ENCODE measurements around the gene IFI27.
"Not testable (repeated sequence)": the region's sequence is repeated elsewhere in the genome, so short reads cannot be mapped to it uniquely, and the experiment has no call there.

The IFI27 gene

DNA sequence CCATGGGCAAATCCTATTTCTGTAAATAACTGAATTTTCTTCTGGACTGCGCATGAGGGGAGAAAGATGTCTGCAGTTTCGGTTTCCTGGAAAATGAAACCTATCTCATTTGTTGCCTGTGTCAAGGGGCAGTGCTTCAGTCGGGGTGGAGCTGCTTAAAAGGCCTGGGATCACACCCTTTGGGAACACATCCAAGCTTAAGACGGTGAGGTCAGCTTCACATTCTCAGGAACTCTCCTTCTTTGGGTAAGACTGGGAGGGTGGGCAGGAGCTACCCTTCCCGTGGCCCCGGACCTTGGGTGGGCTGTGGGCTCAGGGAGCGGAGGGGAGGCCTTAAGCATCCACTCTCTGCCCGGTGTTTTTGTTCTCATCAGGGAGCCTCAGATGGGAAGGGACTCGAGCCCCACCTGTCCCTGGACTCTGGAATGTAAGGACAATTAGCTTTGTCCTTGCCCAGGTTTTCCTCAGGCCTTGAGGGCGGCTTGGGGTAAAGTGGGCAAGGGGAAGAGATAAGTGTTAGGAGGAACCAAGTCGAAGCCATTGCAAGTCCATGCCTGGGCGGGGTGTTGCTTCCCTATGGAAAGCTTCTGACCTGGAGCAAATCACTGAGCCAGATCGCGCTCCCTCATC is at the start of gene IFI27:
IFI27 (plus strand) TSS at position 185 of the 630 bp plus-strand sequence.
- peak within 1 kb of the TSS; percentile 77 to 85 for H3K4me3 ChIP-seq (ENCODE audit: low read length in 2 of 2)
- peak within 1 kb of the TSS; percentile 90 to 94 for H3K27ac ChIP-seq (ENCODE audit: low read depth in 2 of 2, low read length in 2 of 2)
- H3K4me1 ChIP-seq (ENCODE audit: control insufficient read depth in 2 of 2, insufficient read depth in 2 of 2, low read length in 2 of 2), result peaks cover 23 to 42% of the 10 kb centered on the region in 2 donors
- no peaks in the 10 kb centered on the region for H3K27me3 ChIP-seq (ENCODE audit: control insufficient read depth in 2 of 2, insufficient read depth in 2 of 2, low read length in 2 of 2)
- H3K9ac ChIP-seq (ENCODE audit: low read depth in 1 of 2, low read length in 2 of 2), result peak within 1 kb of the TSS; percentile 80 to 88
- no peaks in the 10 kb centered on the region for H3K36me3 ChIP-seq (ENCODE audit: control insufficient read depth in 2 of 2, insufficient read depth in 2 of 2, low read length in 2 of 2)
- H3K9me3 ChIP-seq (ENCODE audit: control insufficient read depth in 2 of 2, low read length in 2 of 2), result no peaks in the 10 kb centered on the region

DNA sequence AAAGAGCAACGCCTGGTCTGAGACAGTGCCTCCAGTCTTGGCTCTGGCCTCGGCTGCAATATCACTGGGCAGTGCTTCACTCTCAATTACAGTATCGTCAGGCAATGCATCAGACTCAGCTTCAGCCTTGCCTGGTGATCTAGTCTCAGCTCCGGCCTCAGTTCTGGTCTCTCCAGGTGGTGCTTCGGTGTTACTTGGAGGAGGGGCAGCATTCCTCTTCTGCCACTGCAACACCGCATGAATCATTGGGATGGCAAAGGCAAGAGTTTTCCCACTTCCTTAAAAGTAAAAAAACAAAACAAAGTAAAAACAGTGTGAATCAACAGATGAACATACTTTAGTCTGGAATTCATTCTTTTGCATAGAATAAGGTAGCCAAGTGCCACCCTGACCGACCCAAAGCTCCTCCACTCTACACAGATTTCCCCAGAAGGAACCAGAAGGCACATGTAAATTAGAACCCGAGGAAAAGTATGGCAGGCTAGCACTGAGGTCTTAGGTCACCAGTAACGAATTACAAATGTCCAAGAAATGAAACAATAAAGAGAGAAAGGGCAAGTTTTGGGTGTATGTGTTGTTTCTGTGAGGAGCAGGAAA is 48.1 kb upstream of the IFI27 start:
- Histone ChIP-seq H3K4me3 (ENCODE audit: low read length in 2 of 2) (no peak overlapping the region), H3K9me3 (ENCODE audit: control insufficient read depth in 2 of 2, low read length in 2 of 2) (no peaks in the 10 kb centered on the region), H3K4me1 (ENCODE audit: control insufficient read depth in 2 of 2, insufficient read depth in 2 of 2, low read length in 2 of 2) (peaks cover 19 to 22% of the 10 kb centered on the region in 2 donors), H3K9ac (ENCODE audit: low read depth in 1 of 2, low read length in 2 of 2) (no peak overlapping the region), H3K27me3 (ENCODE audit: control insufficient read depth in 2 of 2, insufficient read depth in 2 of 2, low read length in 2 of 2) (no peaks in the 10 kb centered on the region), H3K36me3 (ENCODE audit: control insufficient read depth in 2 of 2, insufficient read depth in 2 of 2, low read length in 2 of 2) (peaks cover 41 to 44% of the 10 kb centered on the region in 2 donors), H3K27ac (ENCODE audit: low read depth in 2 of 2, low read length in 2 of 2) (no peak overlapping the region)

DNA sequence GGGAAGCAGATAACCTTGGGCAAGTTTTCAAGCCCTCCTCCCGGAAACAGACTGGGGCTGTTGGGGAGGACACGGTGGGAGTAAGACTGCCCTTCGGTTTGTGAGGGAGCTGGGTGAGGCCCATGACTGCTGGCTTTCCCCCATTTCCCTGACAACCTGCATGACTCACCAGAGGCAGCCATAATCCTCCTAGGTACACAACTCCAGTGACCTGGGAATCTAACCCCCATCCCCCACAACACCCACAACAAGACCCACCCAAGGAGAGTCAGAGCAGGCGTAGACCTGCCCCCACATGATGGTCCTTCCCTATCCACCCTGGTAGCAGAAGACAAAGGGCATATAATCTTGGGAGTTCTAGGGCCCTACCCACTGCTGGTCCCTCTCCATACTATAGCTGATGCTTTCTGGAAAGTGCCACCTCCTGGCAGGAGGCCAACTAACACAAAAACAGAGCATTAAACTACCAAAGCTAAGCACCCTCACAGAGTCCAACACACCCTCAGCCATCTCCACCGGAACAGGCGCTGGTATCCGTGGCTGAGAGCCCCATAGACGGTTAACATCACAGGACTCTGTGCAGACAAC is 44.4 kb upstream of the IFI27 start:
- Histone ChIP-seq H3K9me3 (ENCODE audit: control insufficient read depth in 2 of 2, low read length in 2 of 2) (no peaks in the 10 kb centered on the region), H3K9ac (ENCODE audit: low read depth in 1 of 2, low read length in 2 of 2) (peak overlapping the region in 1 of 2 donors; percentile 5), H3K4me1 (ENCODE audit: control insufficient read depth in 2 of 2, insufficient read depth in 2 of 2, low read length in 2 of 2) (peaks cover 14 to 17% of the 10 kb centered on the region in 2 donors), H3K36me3 (ENCODE audit: control insufficient read depth in 2 of 2, insufficient read depth in 2 of 2, low read length in 2 of 2) (peaks cover 8 to 18% of the 10 kb centered on the region in 2 donors), H3K4me3 (ENCODE audit: low read length in 2 of 2) (peak overlapping the region in 1 of 2 donors; percentile 20), H3K27me3 (ENCODE audit: control insufficient read depth in 2 of 2, insufficient read depth in 2 of 2, low read length in 2 of 2) (no peaks in the 10 kb centered on the region), H3K27ac (ENCODE audit: low read depth in 2 of 2, low read length in 2 of 2) (peak overlapping the region; percentile 67 to 83)

DNA sequence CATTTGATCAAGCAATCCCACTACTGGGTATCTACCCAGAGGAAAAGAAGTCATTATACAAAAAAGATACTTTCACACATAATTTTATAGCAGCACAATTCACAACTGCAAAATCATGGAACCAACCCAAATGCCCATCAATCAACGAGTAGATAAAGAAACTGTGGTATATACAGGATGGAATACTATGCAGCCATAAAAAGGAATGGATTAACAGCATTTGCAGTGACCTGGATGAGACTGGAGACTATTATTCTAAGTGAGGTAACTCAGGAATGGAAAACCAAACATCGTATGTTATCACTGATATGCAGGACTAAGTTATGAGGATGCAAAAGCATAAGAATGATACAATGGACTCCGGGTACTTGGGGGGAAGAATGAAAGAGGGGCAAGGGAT is 38.5 kb upstream of the IFI27 start:
- H3K36me3 ChIP-seq (ENCODE audit: control insufficient read depth in 2 of 2, insufficient read depth in 2 of 2, low read length in 2 of 2); H3K4me1 ChIP-seq (ENCODE audit: control insufficient read depth in 2 of 2, insufficient read depth in 2 of 2, low read length in 2 of 2); H3K4me3 ChIP-seq (ENCODE audit: low read length in 2 of 2); H3K27ac ChIP-seq (ENCODE audit: low read depth in 2 of 2, low read length in 2 of 2); H3K9ac ChIP-seq (ENCODE audit: low read depth in 1 of 2, low read length in 2 of 2); H3K9me3 ChIP-seq (ENCODE audit: control insufficient read depth in 2 of 2, low read length in 2 of 2); H3K27me3 ChIP-seq (ENCODE audit: control insufficient read depth in 2 of 2, insufficient read depth in 2 of 2, low read length in 2 of 2): not testable (repeated sequence)

DNA sequence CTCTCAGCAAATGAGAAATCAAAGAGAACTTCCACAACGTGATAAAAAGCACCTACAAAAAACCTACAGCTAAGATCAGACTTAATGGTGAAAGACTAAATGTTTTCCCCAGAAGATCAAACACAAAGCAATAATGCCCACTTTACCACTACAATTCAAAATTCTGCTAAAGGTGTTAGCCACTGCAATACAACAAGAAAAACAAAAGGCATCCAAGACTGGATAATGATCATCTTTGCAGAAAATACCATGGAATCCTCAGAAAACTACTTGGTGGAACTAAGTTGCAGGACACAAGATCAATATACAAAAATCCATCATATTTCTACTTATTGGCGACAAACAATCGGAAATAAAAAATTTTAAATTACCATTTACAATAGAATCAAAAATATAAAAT is 36.0 kb upstream of the IFI27 start:
- Histone ChIP-seq H3K27me3 (ENCODE audit: control insufficient read depth in 2 of 2, insufficient read depth in 2 of 2, low read length in 2 of 2) (no peaks in the 10 kb centered on the region), H3K9ac (ENCODE audit: low read depth in 1 of 2, low read length in 2 of 2) (no peak overlapping the region), H3K9me3 (ENCODE audit: control insufficient read depth in 2 of 2, low read length in 2 of 2) (peaks cover 0 to 8% of the 10 kb centered on the region in 2 donors), H3K4me1 (ENCODE audit: control insufficient read depth in 2 of 2, insufficient read depth in 2 of 2, low read length in 2 of 2) (peaks cover 12 to 19% of the 10 kb centered on the region in 2 donors), H3K27ac (ENCODE audit: low read depth in 2 of 2, low read length in 2 of 2) (no peak overlapping the region), H3K36me3 (ENCODE audit: control insufficient read depth in 2 of 2, insufficient read depth in 2 of 2, low read length in 2 of 2) (peaks cover 10 to 21% of the 10 kb centered on the region in 2 donors), H3K4me3 (ENCODE audit: low read length in 2 of 2) (no peak overlapping the region)

DNA sequence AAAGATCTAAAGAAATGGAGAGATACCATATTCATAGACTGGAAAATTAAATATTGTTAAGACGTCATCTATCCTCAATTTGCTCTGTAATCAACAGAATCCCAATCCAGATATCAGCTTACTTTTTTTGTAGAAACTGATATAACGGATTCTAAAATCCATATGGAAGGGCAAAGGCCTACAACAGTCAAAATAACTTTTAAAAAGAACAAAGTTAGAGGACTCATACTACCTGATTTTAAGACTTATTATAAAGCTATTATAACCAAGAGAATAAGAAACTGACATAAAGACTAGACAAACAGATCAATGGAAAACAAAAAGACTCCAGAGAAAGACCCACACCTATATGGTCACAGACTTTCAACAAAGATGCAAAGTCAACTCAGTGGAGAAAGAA is 35.5 kb upstream of the IFI27 start:
- H3K27ac ChIP-seq (ENCODE audit: low read depth in 2 of 2, low read length in 2 of 2), result no peak overlapping the region
- H3K36me3 ChIP-seq (ENCODE audit: control insufficient read depth in 2 of 2, insufficient read depth in 2 of 2, low read length in 2 of 2), result peaks cover 10 to 21% of the 10 kb centered on the region in 2 donors
- peaks cover 17 to 22% of the 10 kb centered on the region in 2 donors for H3K4me1 ChIP-seq (ENCODE audit: control insufficient read depth in 2 of 2, insufficient read depth in 2 of 2, low read length in 2 of 2)
- H3K27me3 ChIP-seq (ENCODE audit: control insufficient read depth in 2 of 2, insufficient read depth in 2 of 2, low read length in 2 of 2), result no peaks in the 10 kb centered on the region
- peaks cover 0 to 8% of the 10 kb centered on the region in 2 donors for H3K9me3 ChIP-seq (ENCODE audit: control insufficient read depth in 2 of 2, low read length in 2 of 2)
- H3K9ac ChIP-seq (ENCODE audit: low read depth in 1 of 2, low read length in 2 of 2), result no peak overlapping the region
- no peak overlapping the region for H3K4me3 ChIP-seq (ENCODE audit: low read length in 2 of 2)

DNA sequence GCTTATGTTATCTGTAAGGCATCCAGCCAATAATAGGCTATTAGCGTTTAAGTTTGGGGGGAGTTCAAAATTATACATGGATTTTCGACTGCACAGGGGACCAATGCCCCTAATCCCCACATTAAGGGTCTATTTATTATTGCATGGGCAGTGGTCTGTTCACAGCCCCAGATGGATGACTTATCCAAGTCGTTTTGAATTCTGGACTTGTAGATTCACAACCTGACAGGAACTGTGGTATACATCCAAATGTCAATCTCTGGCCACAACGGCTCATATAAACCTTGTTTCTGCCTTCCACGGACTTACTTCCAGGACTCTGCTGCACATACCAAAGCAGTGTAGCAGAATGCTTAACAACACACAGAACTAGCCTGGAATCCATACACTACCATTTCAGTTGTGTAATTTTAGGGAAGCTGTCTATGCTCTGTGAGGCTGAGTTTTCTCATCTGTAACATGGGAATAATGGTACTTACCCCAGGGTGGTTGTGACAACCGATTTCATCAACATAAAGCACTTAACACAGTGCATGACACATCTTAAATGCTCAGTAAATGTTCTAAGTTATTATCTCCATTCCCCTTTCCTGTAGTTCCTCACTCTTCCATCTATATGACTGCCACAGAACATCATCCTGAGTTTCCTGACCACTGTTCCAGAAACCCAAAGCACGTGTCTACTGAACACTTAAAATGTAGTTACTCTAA is 33.3 kb upstream of the IFI27 start:
- Histone ChIP-seq H3K27me3 (ENCODE audit: control insufficient read depth in 2 of 2, insufficient read depth in 2 of 2, low read length in 2 of 2) (no peaks in the 10 kb centered on the region), H3K4me3 (ENCODE audit: low read length in 2 of 2) (peak overlapping the region; percentile 29 to 31)

DNA sequence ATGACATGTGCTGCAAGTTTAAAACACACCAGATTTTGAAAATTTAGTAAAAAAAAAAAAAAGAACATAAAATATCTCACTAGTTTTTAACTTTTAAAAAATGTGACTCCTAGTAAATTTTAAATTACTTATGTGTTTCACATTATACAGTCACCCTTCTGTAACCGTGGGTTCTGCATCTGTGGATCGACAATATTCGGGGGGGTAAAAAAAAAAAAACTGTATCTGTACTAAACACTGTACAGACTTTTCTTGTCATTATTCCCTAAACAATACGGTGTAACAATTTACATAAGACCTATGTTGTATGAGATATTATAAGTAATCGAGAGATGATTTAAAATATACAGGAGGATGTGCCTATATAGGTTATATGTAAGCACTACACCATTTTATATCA is 32.7 kb upstream of the IFI27 start:
- H3K4me3 ChIP-seq (ENCODE audit: low read length in 2 of 2), result peak overlapping the region; percentile 13 to 95
- peaks cover 0 to 8% of the 10 kb centered on the region in 2 donors for H3K9me3 ChIP-seq (ENCODE audit: control insufficient read depth in 2 of 2, low read length in 2 of 2)
- H3K27me3 ChIP-seq (ENCODE audit: control insufficient read depth in 2 of 2, insufficient read depth in 2 of 2, low read length in 2 of 2), result no peaks in the 10 kb centered on the region
- no peak overlapping the region for H3K9ac ChIP-seq (ENCODE audit: low read depth in 1 of 2, low read length in 2 of 2)
- peaks cover 18 to 28% of the 10 kb centered on the region in 2 donors for H3K4me1 ChIP-seq (ENCODE audit: control insufficient read depth in 2 of 2, insufficient read depth in 2 of 2, low read length in 2 of 2)
- peaks cover 10 to 21% of the 10 kb centered on the region in 2 donors for H3K36me3 ChIP-seq (ENCODE audit: control insufficient read depth in 2 of 2, insufficient read depth in 2 of 2, low read length in 2 of 2)
- H3K27ac ChIP-seq (ENCODE audit: low read depth in 2 of 2, low read length in 2 of 2), result no peak overlapping the region

More for the DNA sequence above, 33.3 kb upstream of the IFI27 start:
- no peak overlapping the region for H3K27ac ChIP-seq (ENCODE audit: low read depth in 2 of 2, low read length in 2 of 2)
- H3K9ac ChIP-seq (ENCODE audit: low read depth in 1 of 2, low read length in 2 of 2), result no peak overlapping the region
- peaks cover 0 to 8% of the 10 kb centered on the region in 2 donors for H3K9me3 ChIP-seq (ENCODE audit: control insufficient read depth in 2 of 2, low read length in 2 of 2)
- H3K4me1 ChIP-seq (ENCODE audit: control insufficient read depth in 2 of 2, insufficient read depth in 2 of 2, low read length in 2 of 2), result peaks cover 18 to 28% of the 10 kb centered on the region in 2 donors
- H3K36me3 ChIP-seq (ENCODE audit: control insufficient read depth in 2 of 2, insufficient read depth in 2 of 2, low read length in 2 of 2), result peaks cover 10 to 21% of the 10 kb centered on the region in 2 donors

DNA sequence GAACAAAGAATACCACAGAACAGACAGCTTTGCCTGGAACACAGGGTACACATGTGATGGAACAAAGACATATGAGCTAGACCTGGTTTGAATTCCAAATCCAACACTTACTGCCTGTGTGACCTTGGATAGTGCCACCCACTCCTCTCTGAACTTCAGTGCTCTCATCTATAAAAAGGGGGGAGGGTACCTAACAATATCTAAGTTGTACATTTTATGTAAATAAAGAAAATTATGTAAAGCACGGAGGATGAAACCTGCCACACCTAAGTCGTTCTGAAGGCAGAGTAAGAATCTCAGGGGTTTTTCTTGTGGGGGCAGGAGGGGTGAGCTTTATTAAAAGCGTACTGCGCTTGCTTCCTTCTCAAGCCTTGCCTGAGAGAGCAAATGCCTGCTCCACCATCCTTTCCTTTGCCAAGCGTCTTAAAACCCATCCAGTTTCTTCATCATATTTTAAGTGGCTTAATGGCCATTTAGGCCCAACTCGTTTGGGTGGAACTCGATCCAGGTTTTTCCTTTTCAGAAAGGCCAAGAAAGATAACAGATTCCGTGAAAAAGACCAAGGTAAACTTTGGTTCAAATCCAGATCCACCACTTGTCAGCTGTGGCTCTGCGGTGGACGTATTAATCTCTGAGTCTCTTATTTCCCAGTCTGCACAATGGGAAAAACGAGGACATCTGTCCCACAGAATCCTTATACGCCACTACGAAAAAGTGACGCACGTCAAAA is 30.5 kb upstream of the IFI27 start:
- Histone ChIP-seq H3K27ac (ENCODE audit: low read depth in 2 of 2, low read length in 2 of 2) (peak overlapping the region; percentile 92), H3K36me3 (ENCODE audit: control insufficient read depth in 2 of 2, insufficient read depth in 2 of 2, low read length in 2 of 2) (peaks cover 10 to 21% of the 10 kb centered on the region in 2 donors), H3K9me3 (ENCODE audit: control insufficient read depth in 2 of 2, low read length in 2 of 2) (peaks cover 0 to 2% of the 10 kb centered on the region in 2 donors), H3K4me1 (ENCODE audit: control insufficient read depth in 2 of 2, insufficient read depth in 2 of 2, low read length in 2 of 2) (peaks cover 18 to 28% of the 10 kb centered on the region in 2 donors), H3K27me3 (ENCODE audit: control insufficient read depth in 2 of 2, insufficient read depth in 2 of 2, low read length in 2 of 2) (no peaks in the 10 kb centered on the region), H3K4me3 (ENCODE audit: low read length in 2 of 2) (peak overlapping the region; percentile 93 to 95), H3K9ac (ENCODE audit: low read depth in 1 of 2, low read length in 2 of 2) (peak overlapping the region; percentile 95 to 96)

Measured in mucosa of rectum (tissue), 2 donors.